Hematopoietic multipotent progenitor cell treated with erythropoietin and hydrocortisone succinate and interleukin-3 and kit ligand, for 15 days (in vitro differentiated cells): Measurements from ENCODE around the gene HSFY2.
"Not testable (repeated sequence)": the region's sequence is repeated elsewhere in the genome, so short reads cannot be mapped to it uniquely, and the experiment has no call there.

Experiments used
- DNase-seq: peaks from one replicate; pipeline ENCODE4 v3.0.0-alpha.2; 2015; ENCODE audit warnings: low spot score

HSFY2 gene, protein sequence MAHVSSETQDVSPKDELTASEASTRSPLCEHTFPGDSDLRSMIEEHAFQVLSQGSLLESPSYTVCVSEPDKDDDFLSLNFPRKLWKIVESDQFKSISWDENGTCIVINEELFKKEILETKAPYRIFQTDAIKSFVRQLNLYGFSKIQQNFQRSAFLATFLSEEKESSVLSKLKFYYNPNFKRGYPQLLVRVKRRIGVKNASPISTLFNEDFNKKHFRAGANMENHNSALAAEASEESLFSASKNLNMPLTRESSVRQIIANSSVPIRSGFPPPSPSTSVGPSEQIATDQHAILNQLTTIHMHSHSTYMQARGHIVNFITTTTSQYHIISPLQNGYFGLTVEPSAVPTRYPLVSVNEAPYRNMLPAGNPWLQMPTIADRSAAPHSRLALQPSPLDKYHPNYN

DNA sequence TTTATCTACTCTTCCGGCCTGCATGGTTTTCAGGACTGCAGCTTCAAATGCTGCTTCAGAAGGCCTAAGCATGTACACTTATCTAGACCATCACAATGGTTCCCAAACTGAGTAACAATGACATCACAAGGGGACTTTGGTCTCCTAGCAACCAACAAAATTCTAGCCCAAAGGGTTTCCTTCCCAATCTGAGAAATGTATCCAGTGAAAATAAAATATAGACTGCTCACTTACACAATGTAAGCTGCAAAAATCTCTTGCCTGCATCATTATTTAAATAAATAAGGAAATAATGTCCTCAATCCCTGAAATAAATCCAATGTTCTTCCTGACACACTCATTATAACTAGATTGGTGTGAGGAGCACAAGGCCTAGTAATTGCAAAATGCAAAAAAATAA lies at the start of gene HSFY2:
TSS of gene HSFY2 (minus strand) at position 101 of the 400 bp plus-strand sequence. CDS start 117 bp downstream, outside the sequence.
- DNase-seq: not testable (repeated sequence)

DNA sequence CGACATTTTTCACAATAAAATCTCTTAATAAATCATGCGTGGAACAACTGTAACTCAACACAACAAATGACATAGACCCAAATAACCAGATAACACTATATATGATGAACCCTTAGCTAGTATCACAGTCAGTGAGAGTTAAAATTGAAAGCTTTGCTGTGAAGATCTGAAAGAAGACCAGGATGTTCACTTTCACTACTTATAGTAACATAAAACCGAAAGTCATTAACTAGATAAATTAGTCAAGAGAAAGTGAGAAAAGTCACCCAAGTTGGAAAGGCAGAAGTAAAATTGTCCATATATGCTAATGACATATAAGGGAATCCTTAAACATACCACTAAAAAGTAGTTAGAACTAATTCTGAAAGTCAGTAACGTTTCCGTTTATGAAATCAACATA lies 42.2 kb upstream of the HSFY2 start:
- not testable (repeated sequence) for DNase-seq

DNA sequence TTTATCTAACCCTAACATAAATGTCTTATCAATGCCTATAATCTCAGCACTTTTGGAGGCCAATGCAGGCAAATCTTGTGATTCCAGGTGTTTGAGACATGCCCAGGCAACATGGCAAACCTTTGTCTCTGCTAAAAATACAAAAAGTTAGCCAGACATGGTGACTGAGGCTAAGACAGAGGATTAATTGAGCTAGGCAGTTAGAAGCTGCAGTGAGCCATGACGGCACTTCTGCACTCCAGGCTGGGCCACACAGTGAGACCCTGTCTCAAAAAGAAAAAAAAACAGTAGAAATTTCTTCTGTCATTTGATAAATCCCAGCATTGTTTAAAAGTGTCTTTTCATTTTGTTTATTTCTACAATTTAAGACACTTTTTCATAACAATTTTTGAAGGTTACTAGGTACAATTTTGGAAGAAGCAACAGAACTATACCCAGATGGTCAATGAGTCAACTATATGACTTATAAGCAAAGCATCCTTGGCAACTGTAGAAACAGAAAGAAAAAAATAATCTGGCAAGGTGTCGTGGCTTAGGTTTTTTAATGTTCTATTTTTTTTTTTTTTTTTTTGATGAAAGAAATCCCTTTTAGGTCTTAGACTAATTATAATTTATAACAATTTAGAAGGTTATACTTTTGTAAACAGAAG lies 15.3 kb upstream of the HSFY2 start:
- DNase-seq: not testable (repeated sequence)

DNA sequence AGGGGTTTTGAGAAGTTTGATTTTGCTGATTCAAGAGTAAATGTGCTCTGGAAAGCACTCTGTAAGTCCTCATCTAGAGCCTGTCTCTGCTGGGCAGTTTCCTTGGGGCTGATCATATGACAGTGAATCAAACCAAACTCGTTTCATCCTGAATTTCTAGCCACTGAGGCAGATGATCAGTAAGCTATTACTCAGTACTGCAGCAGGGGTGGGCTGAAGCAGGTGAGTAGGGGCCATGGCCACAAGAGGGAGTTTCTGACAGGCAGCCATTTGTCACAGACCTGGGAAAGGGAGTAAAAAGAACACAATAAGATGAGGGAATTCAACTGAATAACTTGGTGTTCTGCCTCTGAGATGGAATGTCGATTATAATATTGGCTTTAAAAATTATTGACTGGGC lies 19.5 kb downstream of the HSFY2 start:
- DNase-seq: not testable (repeated sequence)

DNA sequence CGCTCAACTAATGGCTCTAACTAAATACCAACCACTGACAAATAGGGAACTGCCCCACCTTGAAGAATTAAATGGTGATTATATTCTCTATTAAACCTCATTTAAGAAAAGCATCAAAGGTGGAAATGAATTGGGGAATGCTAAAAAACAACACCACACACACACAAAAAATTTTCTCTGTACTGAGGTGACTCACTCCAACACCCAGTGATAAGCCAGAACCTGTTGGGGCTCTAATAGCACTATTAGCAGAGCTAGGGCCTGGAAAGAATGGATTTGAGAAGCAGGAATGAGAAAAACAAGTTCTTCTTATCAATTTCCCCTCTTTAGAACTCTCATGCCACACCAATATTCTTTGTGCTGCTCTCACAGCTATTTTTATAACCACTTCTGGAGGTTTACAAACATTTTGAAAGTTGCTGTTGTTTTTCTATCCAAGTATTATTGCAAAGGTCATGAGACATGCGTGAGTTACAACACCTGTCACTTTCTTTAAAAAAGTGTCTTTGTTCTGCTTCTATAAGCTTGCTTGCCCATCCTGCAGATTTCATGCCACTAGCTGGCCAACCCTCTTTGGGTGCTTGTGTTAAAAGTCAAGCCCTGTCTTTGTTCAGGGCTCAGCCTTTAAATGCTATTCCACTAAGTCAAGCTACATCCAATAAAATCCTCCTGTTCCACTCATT lies 20.3 kb downstream of the HSFY2 start:
- not testable (repeated sequence) for DNase-seq

DNA sequence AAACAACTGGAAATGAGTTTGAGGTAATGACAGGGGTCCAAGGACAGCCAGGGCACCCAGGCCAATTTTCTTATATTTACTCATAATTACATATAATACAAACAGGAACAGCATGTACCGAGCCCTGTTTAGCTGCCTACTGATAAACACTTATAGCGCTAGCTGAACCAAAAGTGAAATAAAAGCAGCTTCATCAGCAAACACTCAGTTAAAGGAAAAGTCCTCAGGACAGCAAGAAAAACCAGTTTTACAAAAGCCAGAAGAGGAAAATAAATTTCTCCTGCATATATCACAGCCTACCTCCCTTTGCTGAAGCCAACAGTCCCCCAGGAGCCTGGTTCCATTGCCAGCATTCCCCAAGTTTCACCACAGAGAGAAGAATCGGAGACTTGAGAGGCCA lies 49.8 kb downstream of the HSFY2 start:
- not testable (repeated sequence) for DNase-seq
